ENCODE data around the gene ANXA3.

GRCh38 chr4:78652282-78652876, 100.8 kb downstream of the ANXA3 start:
- TF ChIP-seq RAD21 (conservative IDR thresholded peaks at IDR 0.05): no peak
- TF ChIP-seq CTCF (IDR thresholded peaks at IDR 0.05; ENCODE audit: poor library complexity, severe bottlenecking): no peak
- TF ChIP-seq EZH2 (IDR thresholded peaks at IDR 0.05; ENCODE audit: borderline replicate concordance, insufficient read depth, low read length, poor library complexity, severe bottlenecking): no peak
- TF ChIP-seq POLR2AphosphoS5 (IDR thresholded peaks at IDR 0.05): no peak
- no peak for TF ChIP-seq TAF1 (IDR thresholded peaks at IDR 0.05; ENCODE audit: low read depth)
- TF ChIP-seq, protein P1, sequence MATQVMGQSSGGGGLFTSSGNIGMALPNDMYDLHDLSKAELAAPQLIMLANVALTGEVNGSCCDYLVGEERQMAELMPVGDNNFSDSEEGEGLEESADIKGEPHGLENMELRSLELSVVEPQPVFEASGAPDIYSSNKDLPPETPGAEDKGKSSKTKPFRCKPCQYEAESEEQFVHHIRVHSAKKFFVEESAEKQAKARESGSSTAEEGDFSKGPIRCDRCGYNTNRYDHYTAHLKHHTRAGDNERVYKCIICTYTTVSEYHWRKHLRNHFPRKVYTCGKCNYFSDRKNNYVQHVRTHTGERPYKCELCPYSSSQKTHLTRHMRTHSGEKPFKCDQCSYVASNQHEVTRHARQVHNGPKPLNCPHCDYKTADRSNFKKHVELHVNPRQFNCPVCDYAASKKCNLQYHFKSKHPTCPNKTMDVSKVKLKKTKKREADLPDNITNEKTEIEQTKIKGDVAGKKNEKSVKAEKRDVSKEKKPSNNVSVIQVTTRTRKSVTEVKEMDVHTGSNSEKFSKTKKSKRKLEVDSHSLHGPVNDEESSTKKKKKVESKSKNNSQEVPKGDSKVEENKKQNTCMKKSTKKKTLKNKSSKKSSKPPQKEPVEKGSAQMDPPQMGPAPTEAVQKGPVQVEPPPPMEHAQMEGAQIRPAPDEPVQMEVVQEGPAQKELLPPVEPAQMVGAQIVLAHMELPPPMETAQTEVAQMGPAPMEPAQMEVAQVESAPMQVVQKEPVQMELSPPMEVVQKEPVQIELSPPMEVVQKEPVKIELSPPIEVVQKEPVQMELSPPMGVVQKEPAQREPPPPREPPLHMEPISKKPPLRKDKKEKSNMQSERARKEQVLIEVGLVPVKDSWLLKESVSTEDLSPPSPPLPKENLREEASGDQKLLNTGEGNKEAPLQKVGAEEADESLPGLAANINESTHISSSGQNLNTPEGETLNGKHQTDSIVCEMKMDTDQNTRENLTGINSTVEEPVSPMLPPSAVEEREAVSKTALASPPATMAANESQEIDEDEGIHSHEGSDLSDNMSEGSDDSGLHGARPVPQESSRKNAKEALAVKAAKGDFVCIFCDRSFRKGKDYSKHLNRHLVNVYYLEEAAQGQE (IDR thresholded peaks at IDR 0.05; ENCODE audit: borderline replicate concordance): no peak
- no peak for TF ChIP-seq SMC3 (conservative IDR thresholded peaks at IDR 0.05; ENCODE audit: poor library complexity)

Data from neural cell (in vitro differentiated cells).